GM12878 (cell line): ENCODE measurements around the gene USP9X. TPM values are rescaled to one million over a fixed set of nuclear protein-coding genes. Genes with fewer than 3 reads are reported as not detected.

Experiments used
- ATAC-seq: fragments of 200-7000 bp; cut with Tn5 transposase; 3 replicates; pipeline ENCODE4 v1.9.1; 2020; ENCODE audit warnings: mild to moderate bottlenecking, moderate library complexity
- BruUV-seq: library from RNA; stranded (reverse); fragments of 400-500 nt; replicated peaks from 2 replicates; lab custom pipeline; 2021; lab: Mats Ljungman, UMichigan
- CTCF ChIA-PET: fragments of 300-600 bp; sonication (Branson Sonifier 250); formaldehyde crosslinking; extraction: SDS; loops from one replicate; lab custom pipeline; 2021; ENCODE audit warnings: inconsistent platforms; lab: Yijun Ruan, JAX
- POLR2A ChIA-PET: fragments of 350-600 bp; formaldehyde crosslinking; extraction: SDS; loops from one replicate; lab custom pipeline; 2021; ENCODE audit warnings: inconsistent platforms; lab: Charles Lee
- RAD21 ChIA-PET: fragments of 300-600 bp; sonication (Branson Sonifier 250); formaldehyde crosslinking; loops from one replicate; lab custom pipeline; 2023; ENCODE audit warnings: antibody characterized with exemption; ENCODE audit not compliant: unreplicated experiment; lab: Charles Lee
- SMC1A ChIA-PET: fragments of 300-600 bp; sonication (Branson Sonifier 250); formaldehyde crosslinking; loops from one replicate; lab custom pipeline; 2023; ENCODE audit not compliant: unreplicated experiment, uncharacterized antibody; lab: Charles Lee
- DNase-seq: peaks from one replicate; pipeline ENCODE4 v3.0.0-alpha.2; 2011; ENCODE audit warnings: low read depth, low spot score
- FAIRE-seq: peaks from 3 replicates; lab custom pipeline; 2011; peaks lifted over from hg19 to GRCh38; lab: Jason Lieb, UNC
- H2AFZ ChIP-seq: 2 replicates; pipeline ENCODE4 v1.6.0; 2011; ENCODE audit warnings: low read depth, low read length, control low read depth; ENCODE audit not compliant: control insufficient read depth
- H3K27ac ChIP-seq: 2 replicates; pipeline ENCODE4 v1.5.1; 2011; ENCODE audit warnings: control low read depth; ENCODE audit not compliant: control insufficient read depth, insufficient read depth
- H3K27me3 ChIP-seq, 2 experiments: replicated peaks in 1 of 2; 2 replicates each; pipeline versions ENCODE4 v1.6.0 to v1.6.1; 2011; ENCODE audit warnings: low read length in 1 of 2; ENCODE audit not compliant: control insufficient read depth in 2 of 2, insufficient read depth in 2 of 2
- H3K36me3 ChIP-seq, 2 experiments: 2 replicates each; pipeline ENCODE4 v1.5.1; 2011; ENCODE audit warnings: low read length in 1 of 2; ENCODE audit not compliant: control insufficient read depth in 2 of 2, insufficient read depth in 2 of 2
- H3K4me1 ChIP-seq: 2 replicates; pipeline ENCODE4 v1.6.1; 2011; ENCODE audit warnings: mild to moderate bottlenecking, low read length, moderate library complexity, mixed read lengths; ENCODE audit not compliant: control insufficient read depth, insufficient read depth
- H3K4me2 ChIP-seq: 2 replicates; pipeline ENCODE4 v1.6.0; 2011; ENCODE audit warnings: control low read depth; ENCODE audit not compliant: control insufficient read depth, insufficient read depth
- H3K4me3 ChIP-seq: fragments of 200-600 bp; sonication (generic); 2 replicates; pipeline ENCODE4 v1.5.1; 2016
- H3K79me2 ChIP-seq: 2 replicates; pipeline ENCODE4 v1.6.0; 2011; ENCODE audit warnings: low read length; ENCODE audit not compliant: control insufficient read depth, insufficient read depth
- H3K9ac ChIP-seq: 2 replicates; pipeline ENCODE4 v1.8.0; 2011; ENCODE audit warnings: low read length, control low read depth, mixed read lengths; ENCODE audit not compliant: control insufficient read depth, insufficient read depth
- H3K9me3 ChIP-seq: replicated peaks from 3 replicates; pipeline ENCODE4 v1.5.1; 2011; ENCODE audit warnings: mild to moderate bottlenecking, low read length; ENCODE audit not compliant: control insufficient read depth, insufficient read depth
- H4K20me1 ChIP-seq: 2 replicates; pipeline ENCODE4 v1.6.0; 2011; ENCODE audit not compliant: control insufficient read depth, insufficient read depth
- BCL11A ChIP-seq: IDR thresholded peaks from 2 replicates; pipeline ENCODE4 v1.6.1; 2011; ENCODE audit warnings: low read depth, low read length
- BHLHE40 ChIP-seq, 2 experiments: fragments of 450-650 bp in 1 of 2; IDR thresholded peaks; 2 replicates each; pipeline ENCODE4 v1.6.1; 2011 to 2017; ENCODE audit warnings: low read depth in 2 of 2, borderline replicate concordance in 1 of 2, improper control_type of control experiment in 1 of 2, low read length in 1 of 2, mild to moderate bottlenecking in 1 of 2
- EP300 ChIP-seq, 2 experiments: fragments of 150-350 bp in 1 of 2; IDR thresholded peaks; 2 replicates each; pipeline ENCODE4 v1.6.1; 2011 to 2012; ENCODE audit warnings: low read depth in 2 of 2, low read length in 2 of 2, borderline replicate concordance in 1 of 2, improper control_type of control experiment in 1 of 2, inconsistent platforms in 1 of 2; ENCODE audit not compliant: control insufficient read depth in 1 of 2
- ESRRA ChIP-seq: IDR thresholded peaks from 2 replicates; pipeline ENCODE4 v1.6.1; 2012; ENCODE audit warnings: mild to moderate bottlenecking, low read length, improper control_type of control experiment
- GABPA ChIP-seq: IDR thresholded peaks from 2 replicates; pipeline ENCODE4 v1.6.1; 2014; ENCODE audit warnings: antibody characterized with exemption, low read depth, mild to moderate bottlenecking, inconsistent platforms
- KLF5 ChIP-seq: fragments of 450-650 bp; IDR thresholded peaks from 2 replicates; pipeline ENCODE4 v1.6.1; 2014; ENCODE audit warnings: mild to moderate bottlenecking; ENCODE audit not compliant: partially characterized antibody
- MTA3 ChIP-seq: IDR thresholded peaks from 2 replicates; pipeline ENCODE4 v1.6.1; 2012; ENCODE audit warnings: low read length, inconsistent platforms, borderline replicate concordance
- POLR2A ChIP-seq: IDR thresholded peaks from 2 replicates; pipeline ENCODE4 v1.6.1; 2011; ENCODE audit warnings: low read depth, mild to moderate bottlenecking, low read length
- POLR2AphosphoS5 ChIP-seq: IDR thresholded peaks from 2 replicates; pipeline ENCODE4 v1.6.1; 2011; ENCODE audit warnings: mild to moderate bottlenecking, low read length, inconsistent platforms
- WGBS: methylation state at CpG from one replicate; pipeline ENCODE4 v1.1.6; 2016; ENCODE audit warnings: low lambda C conversion rate; ENCODE audit not compliant: insufficient replicate concordance, insufficient coverage; ENCODE audit errors: missing lambda C conversion rate; 5-methylcytosine and 5-hydroxymethylcytosine counted together
- in situ Hi-C: fragments of 300-500 bp; cut with MboI; formaldehyde crosslinking; loops from 9 replicates; pipeline ENCODE4 v1.14.3; 2018; ENCODE audit warnings: mixed read lengths
- intact Hi-C: fragments of 100-400 bp; cut with micrococcal nuclease; formaldehyde crosslinking; loops from one replicate; pipeline ENCODE4 v1.14.2; 2022; ENCODE audit not compliant: unreplicated experiment
- polyA plus RNA-seq, 11 experiments: library from polyadenylated mRNA; depleted of rRNA in 4 of 11; unstranded in 6 of 11; stranded (reverse) in 5 of 11; fragments of >200 nt; fragmentation: Nextera tagmentation in 4 of 11; fragmentation: Illumina TruSeq in 1 of 11; extraction: Ambion mirVana in 4 of 11; extraction: Trizol in 1 of 11; gene quantifications; 1 replicate in 1 of 11; 2 replicates in 10 of 11; pipeline versions ENCODE4 v1.2.1 to v1.2.3, GENCODE V29; 2011 to 2016; ENCODE audit warnings: inconsistent platforms in 2 of 11, missing spikeins in 2 of 11, low read depth in 1 of 11
- total RNA-seq, 4 experiments: library from RNA; depleted of rRNA in 3 of 4; stranded (reverse); fragments of >200 nt in 3 of 4; fragmentation: Illumina TruSeq in 1 of 4; extraction: Trizol in 1 of 4; gene quantifications; 2 replicates each; pipeline versions ENCODE4 v1.2.1 to v1.2.3, GENCODE V29; 2013 to 2021
- TF ChIP-seq, protein P1 (sequence below): fragments of 450-650 bp; IDR thresholded peaks from 2 replicates; pipeline ENCODE4 v1.6.1; 2017; ENCODE audit warnings: antibody characterized with exemption, mild to moderate bottlenecking, moderate library complexity
- TF ChIP-seq, protein P2 (sequence below): IDR thresholded peaks from 2 replicates; pipeline ENCODE4 v1.6.1; 2011; ENCODE audit warnings: low read depth, mild to moderate bottlenecking, low read length, moderate library complexity, borderline replicate concordance; ENCODE audit errors: extremely low read depth
- TF ChIP-seq, protein P3 (sequence below): IDR thresholded peaks from 2 replicates; pipeline ENCODE4 v1.6.1; 2012; ENCODE audit warnings: low read length, inconsistent platforms

The USP9X gene
- total and polyA plus RNA-seq, 10 of the 15 experiments (the other 5 are each of a cell fraction or from before 2014, with no cell fraction given), result 9.3 to 61.6 (median 31.7) TPM

DNA sequence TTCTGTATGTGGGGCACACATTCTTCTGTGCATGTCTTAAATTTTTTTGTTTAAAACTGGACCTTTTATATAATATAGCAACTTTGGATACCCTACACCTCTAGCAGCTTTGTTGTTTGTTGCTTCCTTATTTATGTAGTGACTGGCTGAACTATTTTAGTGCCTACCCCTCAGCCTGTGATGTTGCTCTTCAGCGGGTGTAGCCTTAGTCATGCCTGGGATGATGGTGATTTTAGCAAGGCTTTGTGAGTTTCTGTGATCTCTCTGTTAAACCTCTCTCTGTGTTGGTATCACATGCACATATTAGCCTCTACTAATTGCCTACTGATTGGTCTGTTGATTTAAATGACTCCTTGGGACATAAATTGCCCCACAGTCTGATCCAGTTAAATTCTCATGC lies 22.8 kb downstream of the USP9X start:
- peaks cover 8% of the 10 kb centered on the region; the same call in 1 of the 2 replicates for H4K20me1 ChIP-seq
- H3K4me3 ChIP-seq, result no peak overlapping the region
- RAD21 ChIA-PET, result interaction anchor here (0.9 to 1.4 kb wide), 2 partner anchors 12 to 230 kb away, joined by 3 to 6 read pairs; no protein-coding TSS in a partner anchor
- CTCF ChIA-PET, result interaction anchor here (0.7 to 1.9 kb wide), 4 partner anchors 8 to 456 kb away, joined by 3 to 10 read pairs (median 4); no protein-coding TSS in a partner anchor
- H3K9me3 ChIP-seq, result peaks cover 4% of the 10 kb centered on the region; the same call in 2 of the 3 replicates
- H3K4me1 ChIP-seq, result no peaks in the 10 kb centered on the region
- in situ Hi-C loops, result no loop called here
- intact Hi-C loops, result no loop called here
- no peak overlapping the region for H3K27ac ChIP-seq
- DNase-seq (no peak), FAIRE-seq (no peak), ATAC-seq (no peak; the same call in 2 of the 3 replicates)
- no peak overlapping the region for H3K9ac ChIP-seq
- TF ChIP-seq GABPA (no peak), POLR2A (no peak), BCL11A (no peak), ESRRA (no peak), MTA3 (no peak), EP300 (IDR thresholded peaks at IDR 0.05; ENCODE audit: borderline replicate concordance in 1 of 2, control insufficient read depth in 1 of 2, low read depth in 2 of 2, low read length in 2 of 2) (no peak), POLR2AphosphoS5 (no peak), BHLHE40 (IDR thresholded peaks at IDR 0.05; ENCODE audit: borderline replicate concordance in 1 of 2, low read depth in 2 of 2, low read length in 1 of 2) (no peak), KLF5 (no peak)
- TF ChIP-seq, protein P1, sequence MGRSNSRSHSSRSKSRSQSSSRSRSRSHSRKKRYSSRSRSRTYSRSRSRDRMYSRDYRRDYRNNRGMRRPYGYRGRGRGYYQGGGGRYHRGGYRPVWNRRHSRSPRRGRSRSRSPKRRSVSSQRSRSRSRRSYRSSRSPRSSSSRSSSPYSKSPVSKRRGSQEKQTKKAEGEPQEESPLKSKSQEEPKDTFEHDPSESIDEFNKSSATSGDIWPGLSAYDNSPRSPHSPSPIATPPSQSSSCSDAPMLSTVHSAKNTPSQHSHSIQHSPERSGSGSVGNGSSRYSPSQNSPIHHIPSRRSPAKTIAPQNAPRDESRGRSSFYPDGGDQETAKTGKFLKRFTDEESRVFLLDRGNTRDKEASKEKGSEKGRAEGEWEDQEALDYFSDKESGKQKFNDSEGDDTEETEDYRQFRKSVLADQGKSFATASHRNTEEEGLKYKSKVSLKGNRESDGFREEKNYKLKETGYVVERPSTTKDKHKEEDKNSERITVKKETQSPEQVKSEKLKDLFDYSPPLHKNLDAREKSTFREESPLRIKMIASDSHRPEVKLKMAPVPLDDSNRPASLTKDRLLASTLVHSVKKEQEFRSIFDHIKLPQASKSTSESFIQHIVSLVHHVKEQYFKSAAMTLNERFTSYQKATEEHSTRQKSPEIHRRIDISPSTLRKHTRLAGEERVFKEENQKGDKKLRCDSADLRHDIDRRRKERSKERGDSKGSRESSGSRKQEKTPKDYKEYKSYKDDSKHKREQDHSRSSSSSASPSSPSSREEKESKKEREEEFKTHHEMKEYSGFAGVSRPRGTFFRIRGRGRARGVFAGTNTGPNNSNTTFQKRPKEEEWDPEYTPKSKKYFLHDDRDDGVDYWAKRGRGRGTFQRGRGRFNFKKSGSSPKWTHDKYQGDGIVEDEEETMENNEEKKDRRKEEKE, result no peak
- TF ChIP-seq, protein P2, sequence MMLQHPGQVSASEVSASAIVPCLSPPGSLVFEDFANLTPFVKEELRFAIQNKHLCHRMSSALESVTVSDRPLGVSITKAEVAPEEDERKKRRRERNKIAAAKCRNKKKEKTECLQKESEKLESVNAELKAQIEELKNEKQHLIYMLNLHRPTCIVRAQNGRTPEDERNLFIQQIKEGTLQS, result no peak
- TF ChIP-seq, protein P3, sequence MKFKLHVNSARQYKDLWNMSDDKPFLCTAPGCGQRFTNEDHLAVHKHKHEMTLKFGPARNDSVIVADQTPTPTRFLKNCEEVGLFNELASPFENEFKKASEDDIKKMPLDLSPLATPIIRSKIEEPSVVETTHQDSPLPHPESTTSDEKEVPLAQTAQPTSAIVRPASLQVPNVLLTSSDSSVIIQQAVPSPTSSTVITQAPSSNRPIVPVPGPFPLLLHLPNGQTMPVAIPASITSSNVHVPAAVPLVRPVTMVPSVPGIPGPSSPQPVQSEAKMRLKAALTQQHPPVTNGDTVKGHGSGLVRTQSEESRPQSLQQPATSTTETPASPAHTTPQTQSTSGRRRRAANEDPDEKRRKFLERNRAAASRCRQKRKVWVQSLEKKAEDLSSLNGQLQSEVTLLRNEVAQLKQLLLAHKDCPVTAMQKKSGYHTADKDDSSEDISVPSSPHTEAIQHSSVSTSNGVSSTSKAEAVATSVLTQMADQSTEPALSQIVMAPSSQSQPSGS, result no peak
- 100% methylated on average over 1 of the region's 1 CpG for WGBS
- H3K79me2 ChIP-seq, result peaks cover 84% of the 10 kb centered on the region
- no TSS peak for BruUV-seq
- POLR2A ChIA-PET, result interaction anchor here (0.5 kb wide), 2 partner anchors 10 to 931 kb away, joined by 4 to 5 read pairs; no protein-coding TSS in a partner anchor
- no peaks in the 10 kb centered on the region for H3K27me3 ChIP-seq
- H3K4me2 ChIP-seq, result no peak overlapping the region
- SMC1A ChIA-PET, result interaction anchor here (0.8 to 10.2 kb wide), 6 partner anchors 11 to 457 kb away, joined by 3 to 109 read pairs (median 3); no protein-coding TSS in a partner anchor
- peaks cover 0 to 4% of the 10 kb centered on the region in 2 experiments; a peak in 1 of 4 replicates for H3K36me3 ChIP-seq
- no peak overlapping the region for H2AFZ ChIP-seq
